A673 (cell line): ENCODE measurements around the gene GRID1.

Experiments used
- CTCF ChIP-seq: fragments of 300-800, 200-600 bp; sonication (generic); conservative IDR thresholded peaks from 2 replicates; pipeline ENCODE4 v1.5.1; 2017; ENCODE audit warnings: low read depth, mild to moderate bottlenecking, antibody characterized with exemption, low read length, moderate library complexity, mixed read lengths
- EZH2 ChIP-seq: fragments of 200-600 bp; sonication (generic); IDR thresholded peaks from 2 replicates; pipeline ENCODE4 v1.6.1; 2017; ENCODE audit warnings: borderline replicate concordance, low read depth, mild to moderate bottlenecking, mixed read lengths, antibody characterized with exemption, low read length; ENCODE audit not compliant: poor library complexity, severe bottlenecking

GRCh38 chr10:86048973-86049372 is 317.6 kb downstream of the GRID1 start:
- no peak for TF ChIP-seq CTCF
- no peak for TF ChIP-seq EZH2
